Activated naive CD4-positive, alpha-beta T cell treated with anti-CD3 and anti-CD28 coated beads, Interleukin-2, amount 10 ng/mL, durations not matched to agents 7 days and 5 days (primary cell): ENCODE measurements around the gene MGAT5.
"Not testable (repeated sequence)": the region's sequence is repeated elsewhere in the genome, so short reads cannot be mapped to it uniquely, and the experiment has no call there.

Source experiments
- CTCF ChIA-PET: fragments of 350-600 bp; sonication (Branson Sonifier 250); formaldehyde crosslinking; loops from one replicate; lab custom pipeline; 2021; ENCODE audit warnings: antibody characterized with exemption; lab: Charles Lee
- DNase-seq: peaks from one replicate; pipeline ENCODE4 v3.0.0-alpha.2; 2020
- H3K27ac Mint-ChIP-seq: one replicate; pipeline ENCODE4 v1.8.0; 2021; ENCODE audit warnings: mild to moderate bottlenecking, moderate library complexity, mixed read lengths
- H3K27me3 Mint-ChIP-seq: one replicate; pipeline ENCODE4 v1.8.0; 2021; ENCODE audit warnings: mild to moderate bottlenecking, mixed read lengths
- H3K36me3 Mint-ChIP-seq: one replicate; pipeline ENCODE4 v1.8.0; 2021; ENCODE audit warnings: mixed read lengths
- H3K4me1 Mint-ChIP-seq: one replicate; pipeline ENCODE4 v1.8.0; 2021; ENCODE audit warnings: mixed read lengths
- H3K4me3 Mint-ChIP-seq: one replicate; pipeline ENCODE4 v1.8.0; 2021; ENCODE audit warnings: mild to moderate bottlenecking, moderate library complexity, mixed read lengths
- H3K9me3 Mint-ChIP-seq: one replicate; pipeline ENCODE4 v1.8.0; 2021; ENCODE audit warnings: mixed read lengths

Gene MGAT5

DNA sequence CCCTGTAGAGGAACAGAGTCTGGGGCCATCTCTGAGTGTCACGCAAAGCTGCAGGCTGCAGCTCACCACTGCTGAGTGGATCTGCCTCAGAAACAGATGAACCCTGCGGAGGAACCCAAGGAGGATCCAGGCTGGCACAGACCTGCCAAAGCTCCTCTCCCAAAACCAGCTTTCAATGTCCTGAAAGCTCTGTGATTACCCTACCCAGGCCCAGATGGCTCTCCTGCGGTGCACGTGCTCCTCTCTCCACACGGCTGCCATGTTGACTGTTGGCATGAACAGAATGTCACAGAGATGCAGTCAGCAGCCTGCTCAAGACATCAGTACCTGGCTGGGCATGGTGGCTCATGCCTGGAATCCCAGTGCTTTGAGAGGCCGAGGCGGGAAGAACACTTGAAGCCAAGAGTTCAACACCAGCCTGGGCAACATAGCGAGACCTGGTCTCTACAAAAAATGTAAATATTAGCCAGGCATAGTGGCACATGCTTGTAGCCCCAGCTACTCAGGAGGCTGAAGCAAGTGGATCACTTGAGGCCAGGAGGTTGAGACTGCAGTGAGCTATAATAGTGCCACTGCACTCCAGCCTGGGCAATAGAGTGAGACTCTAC, 216.8 kb downstream of the MGAT5 start:
- no peaks in the 10 kb centered on the region for H3K9me3 Mint-ChIP-seq
- no peaks in the 10 kb centered on the region for H3K36me3 Mint-ChIP-seq
- no peak overlapping the region for H3K4me3 Mint-ChIP-seq
- H3K27ac Mint-ChIP-seq: no peak overlapping the region
- no peaks in the 10 kb centered on the region for H3K4me1 Mint-ChIP-seq
- no peak for DNase-seq
- CTCF ChIA-PET: no interaction called here
- no peaks in the 10 kb centered on the region for H3K27me3 Mint-ChIP-seq

DNA sequence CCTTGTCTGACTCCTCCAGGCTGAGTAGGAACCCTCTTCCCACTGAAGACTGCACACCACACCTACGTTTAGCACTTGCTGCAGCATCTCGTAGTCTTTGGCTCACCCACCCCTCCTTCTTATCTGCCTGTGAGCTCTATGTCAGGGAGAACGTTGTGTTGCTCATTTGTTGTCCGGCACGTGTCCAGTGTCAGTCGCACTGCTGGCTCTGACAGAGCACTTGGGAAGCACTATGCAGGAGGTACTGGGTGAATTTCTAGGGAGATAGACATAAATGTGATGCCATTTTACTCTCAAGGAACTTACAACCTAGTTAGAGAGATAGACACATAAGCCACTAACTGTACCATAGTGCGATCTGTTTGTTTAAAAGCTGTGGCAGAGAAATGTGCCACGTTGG, 223.1 kb downstream of the MGAT5 start:
- H3K4me3 Mint-ChIP-seq, H3K27ac Mint-ChIP-seq, H3K36me3 Mint-ChIP-seq, CTCF ChIA-PET, H3K9me3 Mint-ChIP-seq, DNase-seq, H3K4me1 Mint-ChIP-seq: not testable (repeated sequence)
- H3K27me3 Mint-ChIP-seq: peaks cover 22% of the 10 kb centered on the region

DNA sequence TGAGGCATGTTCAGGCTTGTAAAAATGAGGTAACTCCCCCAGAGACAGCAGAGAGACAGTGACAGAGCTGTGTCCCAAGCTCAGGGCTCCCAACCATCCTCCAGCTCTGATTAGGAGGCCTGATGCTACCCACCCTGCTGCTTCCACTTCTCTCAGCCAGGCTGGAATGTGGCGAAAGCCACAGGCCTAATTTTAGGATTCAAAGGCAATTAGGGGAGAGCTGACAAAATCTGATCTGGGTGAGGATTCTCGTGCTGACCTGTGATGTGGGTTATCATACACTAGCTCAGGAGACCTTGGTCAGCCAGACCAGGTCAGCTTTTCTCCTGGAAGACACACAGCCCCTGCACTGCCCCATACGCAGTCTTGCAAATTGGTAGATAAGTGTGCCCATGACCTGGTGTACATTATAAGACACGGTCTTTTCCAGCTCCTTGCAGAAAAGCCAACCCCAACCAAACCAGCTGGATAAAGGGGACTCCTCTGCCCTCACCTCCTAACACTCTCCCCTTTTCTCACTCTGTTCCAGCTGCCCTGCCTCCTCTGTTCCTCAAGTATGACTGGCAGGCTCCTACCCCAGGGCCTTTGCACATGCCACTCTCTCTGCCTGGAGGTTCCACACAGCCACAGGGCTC, 225.9 kb downstream of the MGAT5 start:
- no peaks in the 10 kb centered on the region for H3K4me1 Mint-ChIP-seq
- CTCF ChIA-PET: no interaction called here
- DNase-seq: no peak

DNA sequence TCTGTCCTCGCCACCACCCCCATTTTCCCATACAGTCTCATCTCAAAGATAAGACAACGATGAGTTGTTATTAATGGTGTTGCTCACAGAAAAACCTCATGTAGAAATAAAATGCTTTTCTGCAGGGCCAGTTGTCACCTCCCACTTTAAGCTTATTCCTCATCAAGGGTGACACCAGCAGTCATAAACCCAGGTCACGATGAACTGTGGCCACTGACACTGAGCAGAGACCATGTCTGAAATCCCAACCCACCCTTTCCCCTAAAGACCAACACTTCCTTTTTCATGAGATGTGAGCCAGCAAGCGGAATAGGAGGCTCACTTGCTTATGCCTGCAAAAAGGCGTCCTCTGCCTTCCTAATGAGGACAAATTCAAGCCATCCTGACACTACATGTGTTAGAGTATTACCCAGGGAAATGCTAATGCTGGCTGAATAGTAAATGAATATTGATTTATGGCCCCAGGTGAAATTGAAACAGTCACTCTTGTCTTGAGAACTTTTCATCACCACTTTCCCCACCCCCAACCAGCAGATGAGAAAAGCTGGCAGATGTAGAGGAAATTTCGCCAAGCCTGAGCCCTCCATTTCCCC, 228.4 kb downstream of the MGAT5 start:
- no peaks in the 10 kb centered on the region for H3K4me1 Mint-ChIP-seq
- H3K36me3 Mint-ChIP-seq: no peaks in the 10 kb centered on the region
- DNase-seq: no peak
- peaks cover 23% of the 10 kb centered on the region for H3K27me3 Mint-ChIP-seq
- no peaks in the 10 kb centered on the region for H3K9me3 Mint-ChIP-seq
- no peak overlapping the region for H3K27ac Mint-ChIP-seq
- CTCF ChIA-PET: no interaction called here
- no peak overlapping the region for H3K4me3 Mint-ChIP-seq

More for the DNA sequence above, 225.9 kb downstream of the MGAT5 start:
- Mint-ChIP-seq H3K9me3 (no peaks in the 10 kb centered on the region), H3K36me3 (no peaks in the 10 kb centered on the region), H3K4me3 (no peak overlapping the region), H3K27me3 (peaks cover 26% of the 10 kb centered on the region), H3K27ac (no peak overlapping the region)

DNA sequence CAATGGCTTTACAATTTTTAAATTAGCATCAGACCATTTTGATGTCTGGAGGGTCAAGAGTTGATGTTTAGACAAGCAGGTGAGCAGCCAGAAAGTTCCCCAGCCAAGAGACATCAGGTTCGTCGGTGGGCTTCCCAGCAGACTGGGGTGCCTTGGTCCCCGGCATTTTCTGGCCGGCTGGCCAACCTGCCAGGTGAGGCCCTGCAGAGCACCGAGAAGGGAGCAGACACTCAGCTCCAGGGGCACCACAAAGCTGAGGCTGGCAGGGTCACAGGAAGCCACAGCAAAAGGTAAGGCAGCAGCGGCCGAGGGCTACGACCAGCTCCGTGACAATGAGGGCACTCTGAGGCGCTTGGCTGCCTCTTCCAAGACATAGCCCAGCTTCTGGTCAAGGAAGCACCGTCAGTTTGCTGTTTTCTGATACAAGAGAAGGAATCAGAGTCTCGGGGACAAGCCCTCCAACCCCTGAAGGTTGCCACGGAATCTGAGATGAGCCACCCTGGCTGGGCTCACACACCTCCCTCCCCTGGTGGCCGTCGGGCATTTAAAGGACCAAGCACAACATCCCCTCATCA, 229.0 kb downstream of the MGAT5 start:
- Mint-ChIP-seq H3K4me3 (no peak overlapping the region), H3K27me3 (peaks cover 20% of the 10 kb centered on the region)
- CTCF ChIA-PET: no interaction called here

DNA sequence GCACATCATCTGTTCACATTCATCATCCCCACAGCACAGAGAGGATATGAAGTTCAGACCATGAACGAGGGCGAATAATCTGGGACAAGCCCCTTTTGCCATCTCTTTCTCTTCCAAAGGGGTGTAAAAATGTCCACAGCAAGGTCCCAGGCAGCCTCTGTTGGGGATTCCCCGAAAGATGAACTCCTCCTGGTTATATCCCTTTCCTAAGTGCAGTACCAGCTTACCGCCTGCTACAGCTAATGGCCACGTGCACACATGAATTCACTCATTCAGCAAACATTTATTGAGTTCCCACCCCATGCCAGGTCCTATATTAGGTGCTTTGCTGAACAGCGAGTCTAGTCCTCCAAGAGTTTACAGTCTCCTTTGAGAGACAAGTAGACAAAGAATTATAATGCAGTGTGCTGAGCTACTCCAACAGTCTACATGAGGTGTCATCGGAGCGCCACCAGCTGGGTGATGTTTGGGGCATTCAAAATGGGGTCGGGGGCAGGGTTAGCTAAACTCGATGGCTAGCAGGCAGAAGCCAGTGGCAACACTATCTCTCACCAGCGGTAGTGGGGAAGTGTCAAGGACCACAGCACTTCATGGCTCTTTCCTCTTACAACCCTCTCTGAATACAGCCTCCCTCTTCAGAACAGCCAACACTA, 236.0 kb downstream of the MGAT5 start:
- no peak for DNase-seq
- CTCF ChIA-PET: interaction anchor here (1.3 kb wide), 1 partner anchor 39 kb away, joined by 3 read pairs; no protein-coding TSS in a partner anchor
- no peaks in the 10 kb centered on the region for H3K4me1 Mint-ChIP-seq
- H3K27ac Mint-ChIP-seq: no peak overlapping the region
- no peaks in the 10 kb centered on the region for H3K36me3 Mint-ChIP-seq
- peaks cover 21% of the 10 kb centered on the region for H3K27me3 Mint-ChIP-seq
- no peak overlapping the region for H3K4me3 Mint-ChIP-seq
- H3K9me3 Mint-ChIP-seq: no peaks in the 10 kb centered on the region

More for the DNA sequence above, 229.0 kb downstream of the MGAT5 start:
- no peaks in the 10 kb centered on the region for H3K4me1 Mint-ChIP-seq
- no peak overlapping the region for H3K27ac Mint-ChIP-seq
- no peaks in the 10 kb centered on the region for H3K9me3 Mint-ChIP-seq
- no peaks in the 10 kb centered on the region for H3K36me3 Mint-ChIP-seq
- DNase-seq: no peak

DNA sequence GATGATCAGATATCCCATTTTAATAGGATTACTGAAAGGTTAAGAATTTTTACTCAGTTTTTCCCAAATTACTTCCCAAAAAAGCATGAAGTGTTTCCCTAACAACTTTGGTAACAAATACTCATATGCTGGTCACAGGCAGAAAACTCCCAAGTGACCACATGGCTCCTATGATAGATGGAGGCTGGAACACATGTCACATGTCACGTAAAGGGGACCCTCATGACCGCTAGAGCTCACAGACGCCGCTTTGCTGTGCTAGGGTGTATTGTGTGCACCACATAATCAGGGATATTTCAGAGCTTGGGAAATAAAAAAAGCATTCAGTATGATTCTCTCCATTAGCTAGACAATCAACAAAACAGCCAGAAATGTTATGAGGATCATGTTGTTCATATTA, 236.7 kb downstream of the MGAT5 start:
- H3K9me3 Mint-ChIP-seq: no peaks in the 10 kb centered on the region
- DNase-seq: no peak
- H3K4me1 Mint-ChIP-seq: no peaks in the 10 kb centered on the region
- no peak overlapping the region for H3K27ac Mint-ChIP-seq
- H3K36me3 Mint-ChIP-seq: no peaks in the 10 kb centered on the region
- CTCF ChIA-PET: interaction anchor here (0.7 to 1.3 kb wide), 2 partner anchors 40 to 49 kb away, joined by 3 read pairs; no protein-coding TSS in a partner anchor
- no peak overlapping the region for H3K4me3 Mint-ChIP-seq
- peaks cover 25% of the 10 kb centered on the region for H3K27me3 Mint-ChIP-seq

DNA sequence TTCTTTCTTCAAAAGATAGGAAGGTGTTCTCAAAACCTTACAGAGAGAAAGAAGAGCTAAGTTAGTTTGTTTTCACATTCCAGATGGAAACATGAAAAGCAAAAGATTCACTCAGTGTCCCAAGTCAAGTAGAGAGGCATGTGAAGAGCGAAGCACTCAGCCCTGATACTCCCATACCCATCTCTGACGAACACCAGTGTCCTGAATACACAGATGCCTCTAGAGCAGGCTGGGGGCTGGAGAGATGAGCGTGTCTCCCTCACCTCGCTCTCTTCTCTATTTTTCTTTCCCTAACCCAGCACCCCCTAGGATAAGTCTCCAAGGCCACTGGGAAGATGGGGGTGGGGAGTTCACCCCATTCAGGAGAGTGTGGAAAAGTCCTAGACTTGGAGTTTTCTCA, 237.2 kb downstream of the MGAT5 start:
- H3K27me3 Mint-ChIP-seq: peaks cover 25% of the 10 kb centered on the region
- no peak overlapping the region for H3K4me3 Mint-ChIP-seq
- no peaks in the 10 kb centered on the region for H3K9me3 Mint-ChIP-seq
- no peaks in the 10 kb centered on the region for H3K36me3 Mint-ChIP-seq
- H3K4me1 Mint-ChIP-seq: no peaks in the 10 kb centered on the region
- DNase-seq: no peak
- CTCF ChIA-PET: interaction anchor here (0.7 to 1.3 kb wide), 2 partner anchors 40 to 48 kb away, joined by 3 read pairs; no protein-coding TSS in a partner anchor
- H3K27ac Mint-ChIP-seq: no peak overlapping the region

DNA sequence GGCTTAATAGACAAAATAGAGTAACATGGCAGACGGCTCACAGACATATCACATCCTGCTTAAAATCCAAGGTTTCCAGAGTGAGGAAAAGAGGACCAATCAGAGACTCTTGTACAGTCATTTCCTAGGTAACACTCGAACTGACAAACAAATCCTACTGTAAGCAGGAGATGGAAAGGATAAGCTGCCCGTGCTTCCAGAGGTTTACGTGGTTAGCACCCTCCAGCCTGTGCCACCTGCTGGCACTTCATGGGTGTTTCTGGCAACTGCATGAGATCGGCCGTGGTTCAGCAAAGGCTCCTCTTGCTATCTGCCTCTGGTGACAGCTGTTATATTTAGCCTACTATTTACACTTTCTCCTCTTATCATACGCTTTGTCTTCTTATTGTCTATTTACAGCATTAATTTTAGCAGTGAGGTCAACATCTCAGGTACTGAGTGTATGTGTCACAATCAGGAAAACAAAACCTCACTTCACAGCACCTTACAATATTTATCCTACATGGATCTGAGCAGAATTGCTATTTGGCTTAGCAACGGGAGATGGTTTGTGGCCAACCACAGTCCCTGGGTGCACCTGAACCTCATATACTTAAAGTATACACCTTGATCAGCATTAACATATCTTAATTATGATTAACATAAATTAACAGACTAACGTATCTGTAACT, 238.0 kb downstream of the MGAT5 start:
- no peak for DNase-seq
- Mint-ChIP-seq H3K4me1 (no peaks in the 10 kb centered on the region), H3K9me3 (no peaks in the 10 kb centered on the region), H3K27me3 (peaks cover 25% of the 10 kb centered on the region), H3K27ac (no peak overlapping the region), H3K36me3 (no peaks in the 10 kb centered on the region), H3K4me3 (no peak overlapping the region)
- CTCF ChIA-PET: no interaction called here

DNA sequence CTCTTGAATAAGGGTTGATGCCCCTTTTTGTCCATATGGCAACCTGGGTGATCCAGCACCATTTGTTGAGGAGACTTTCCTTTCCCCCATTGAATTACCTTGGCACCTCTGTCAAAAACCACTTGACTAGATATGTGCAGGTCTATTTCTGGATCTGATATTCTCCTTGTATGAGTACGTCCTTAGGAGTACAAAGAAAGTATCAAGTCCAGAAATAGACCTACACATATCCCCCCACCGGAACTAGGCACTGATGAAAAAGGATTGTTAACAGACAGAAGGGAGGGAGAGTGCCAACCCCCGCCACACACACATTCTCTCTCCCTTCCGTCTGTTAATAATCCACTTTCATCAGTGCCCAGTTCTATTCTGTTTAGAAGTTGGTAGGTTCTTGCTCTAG, 239.9 kb downstream of the MGAT5 start:
- DNase-seq: no peak
- H3K27ac Mint-ChIP-seq: no peak overlapping the region
- H3K9me3 Mint-ChIP-seq: no peaks in the 10 kb centered on the region
- H3K27me3 Mint-ChIP-seq: peaks cover 20% of the 10 kb centered on the region
- H3K36me3 Mint-ChIP-seq: no peaks in the 10 kb centered on the region
- CTCF ChIA-PET: no interaction called here
- no peaks in the 10 kb centered on the region for H3K4me1 Mint-ChIP-seq
- no peak overlapping the region for H3K4me3 Mint-ChIP-seq

DNA sequence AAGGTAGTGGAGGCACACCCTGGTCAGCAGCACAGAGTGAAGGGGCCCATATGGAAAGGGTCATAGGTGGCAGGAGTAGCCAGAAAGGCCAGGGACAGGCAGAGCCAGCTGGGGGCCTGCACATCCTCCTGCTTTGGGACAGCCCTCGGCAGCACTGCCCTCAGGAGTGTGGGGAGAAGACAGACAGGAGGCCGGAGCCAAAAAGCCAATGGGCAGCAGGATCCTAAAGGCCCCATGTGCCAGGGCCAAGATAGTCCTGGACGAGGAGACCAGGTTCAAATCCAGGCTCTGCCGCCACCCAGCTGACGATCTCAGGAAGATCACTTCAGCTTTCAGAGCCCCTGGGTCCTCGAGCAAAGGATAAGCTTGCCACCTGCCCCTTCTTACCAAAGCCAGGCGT, 244.8 kb downstream of the MGAT5 start:
- Mint-ChIP-seq H3K27ac (no peak overlapping the region), H3K4me1 (no peaks in the 10 kb centered on the region), H3K36me3 (no peaks in the 10 kb centered on the region), H3K9me3 (no peaks in the 10 kb centered on the region), H3K4me3 (no peak overlapping the region), H3K27me3 (peaks cover 14% of the 10 kb centered on the region)
- CTCF ChIA-PET: no interaction called here
- DNase-seq: no peak

DNA sequence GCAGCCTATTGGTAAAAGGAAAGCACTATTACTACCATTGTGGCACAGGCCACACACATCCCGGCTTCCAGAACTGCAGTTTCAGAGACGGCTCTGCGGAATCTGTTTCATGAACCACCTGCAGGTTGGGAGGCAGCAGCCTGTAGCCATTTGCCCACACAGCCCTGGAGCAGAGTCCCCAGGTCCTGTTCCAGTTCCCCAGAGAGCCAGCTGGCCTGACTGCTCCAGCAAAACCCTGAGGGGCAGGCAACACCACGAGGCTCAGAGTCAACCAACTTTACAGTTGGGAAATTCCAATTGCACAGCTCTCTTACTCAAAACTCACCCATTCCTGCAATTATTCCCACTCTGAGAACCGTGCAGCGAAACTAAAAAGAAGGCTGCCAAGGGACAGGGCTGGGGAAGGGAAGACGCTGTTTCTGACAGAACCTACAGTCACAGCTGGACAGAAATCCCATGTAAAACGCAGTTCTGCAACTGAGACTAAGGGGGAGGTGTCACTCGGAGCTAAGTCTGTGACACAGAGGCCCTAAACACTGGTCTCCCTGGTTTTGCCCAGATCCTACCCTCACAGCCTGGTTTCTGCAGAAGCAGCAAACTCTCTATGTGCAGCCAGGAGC, 245.5 kb downstream of the MGAT5 start:
- Mint-ChIP-seq H3K9me3 (no peaks in the 10 kb centered on the region), H3K4me1 (no peaks in the 10 kb centered on the region), H3K36me3 (no peaks in the 10 kb centered on the region), H3K27ac (no peak overlapping the region), H3K4me3 (no peak overlapping the region), H3K27me3 (peaks cover 14% of the 10 kb centered on the region)
- CTCF ChIA-PET: no interaction called here
- no peak for DNase-seq

DNA sequence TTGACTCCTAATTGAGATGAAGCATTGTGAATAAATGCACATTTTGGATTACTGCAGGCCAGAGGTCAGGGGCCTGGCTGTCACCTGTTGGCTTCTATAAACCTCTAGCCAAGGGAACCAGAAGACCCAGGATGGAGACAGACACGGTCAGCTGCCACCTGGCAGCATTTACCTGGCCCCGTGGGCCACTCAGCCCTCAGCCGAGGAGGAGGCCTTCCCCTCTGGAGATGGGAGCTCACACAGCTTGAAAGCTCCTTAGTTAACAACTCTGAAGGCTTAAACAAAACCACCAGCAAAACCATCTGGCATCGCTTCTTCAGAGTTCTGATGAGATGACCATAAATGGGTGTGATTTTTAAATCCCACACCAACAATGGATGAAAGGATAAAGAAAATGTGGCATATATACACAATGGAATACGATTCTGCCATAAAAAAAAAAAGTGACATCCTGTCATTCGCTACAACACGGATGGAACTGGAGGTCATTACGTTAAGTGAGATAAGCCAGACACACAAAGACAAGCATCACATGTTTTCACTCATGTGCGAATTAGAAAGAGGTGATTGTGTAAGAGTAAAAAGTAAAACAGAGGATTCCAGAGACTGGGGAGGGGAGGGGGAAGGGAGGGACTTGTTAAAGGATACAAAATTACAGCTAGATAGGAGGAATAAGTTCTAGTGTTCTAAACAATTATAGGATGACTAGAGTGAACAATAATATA, 246.5 kb downstream of the MGAT5 start:
- H3K9me3 Mint-ChIP-seq: no peaks in the 10 kb centered on the region
- H3K36me3 Mint-ChIP-seq: no peaks in the 10 kb centered on the region
- H3K27ac Mint-ChIP-seq: no peak overlapping the region
- no peaks in the 10 kb centered on the region for H3K4me1 Mint-ChIP-seq
- no peak overlapping the region for H3K4me3 Mint-ChIP-seq
- DNase-seq: no peak
- peaks cover 10% of the 10 kb centered on the region for H3K27me3 Mint-ChIP-seq
- CTCF ChIA-PET: no interaction called here
